Brain pericyte (primary cell): ENCODE results near the gene RTL1.

Experiments used
- DNase-seq: peaks from one replicate; pipeline ENCODE4 v3.0.0-alpha.2; 2012; ENCODE audit warnings: low read depth, low spot score

The RTL1 gene

GRCh38 chr14:100898935-100899883 lies 4.3 kb downstream of the RTL1 start:
- no peak for DNase-seq

GRCh38 chr14:100898465-100898864 lies 5.1 kb downstream of the RTL1 start:
- DNase-seq: no peak

DNA sequence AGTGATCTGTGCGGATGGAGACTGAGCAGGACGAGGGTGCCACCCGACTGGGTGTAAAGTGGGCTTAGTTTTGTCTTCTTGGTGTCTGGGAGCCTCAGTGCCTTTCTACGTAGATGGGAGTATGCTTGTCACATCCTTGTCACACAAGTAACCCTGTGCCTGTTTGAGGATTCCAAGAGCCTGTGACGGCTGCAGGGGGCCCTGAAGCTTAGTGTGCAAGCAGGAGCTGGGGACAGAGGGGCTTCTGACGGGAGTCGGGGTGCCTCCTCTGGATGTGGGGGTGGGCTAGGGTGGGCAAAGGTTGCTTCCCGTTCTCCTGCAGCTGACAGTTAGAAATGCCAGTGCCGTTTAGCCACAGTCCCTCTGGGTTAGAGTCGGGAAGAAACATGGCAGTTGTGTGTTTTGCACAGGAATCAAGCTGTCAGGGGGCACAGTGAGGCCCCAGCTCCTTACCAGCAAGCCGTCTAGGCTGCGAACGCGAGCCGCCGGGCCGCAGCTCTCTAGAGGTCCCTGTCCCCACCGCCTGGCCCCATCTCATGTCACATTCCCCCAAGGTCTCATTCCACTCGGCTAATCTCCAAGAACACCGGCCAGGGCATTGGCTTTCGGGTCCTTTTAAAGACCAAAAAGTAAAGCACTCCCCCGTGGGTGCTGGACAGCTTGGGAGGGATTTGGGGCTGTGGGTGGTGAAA lies 7.0 kb downstream of the RTL1 start:
- DNase-seq: no peak

GRCh38 chr14:100895411-100895810 lies 8.1 kb downstream of the RTL1 start:
- no peak for DNase-seq

- no peak for DNase-seq
Observed at GRCh38 chr14:100894416-100894815, 9.1 kb downstream of the RTL1 start.

DNA sequence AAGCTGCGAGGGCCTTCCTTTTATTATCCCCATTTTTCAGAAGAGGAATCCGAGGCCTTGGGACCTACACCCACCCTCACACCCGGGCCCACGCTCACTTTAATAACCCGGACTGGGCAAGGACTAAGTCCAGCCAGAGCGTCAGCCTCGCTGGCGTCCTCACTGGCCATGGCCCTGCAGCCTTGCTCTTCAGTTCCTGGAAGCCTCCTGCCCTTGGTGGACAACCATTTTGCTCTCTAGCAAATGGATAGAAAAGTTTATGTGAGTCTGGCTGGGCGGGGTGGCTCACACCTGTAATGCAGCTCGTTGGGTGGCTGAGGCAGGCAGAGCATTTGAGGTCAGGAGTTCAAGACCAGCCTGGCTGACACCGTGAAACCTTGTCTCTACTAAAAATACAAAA lies 9.8 kb downstream of the RTL1 start:
- DNase-seq: no peak

GRCh38 chr14:100893228-100893601 lies 10.3 kb downstream of the RTL1 start:
- no peak for DNase-seq

- no peak for DNase-seq
Observed at GRCh38 chr14:100892496-100893227, 10.9 kb downstream of the RTL1 start.

DNA sequence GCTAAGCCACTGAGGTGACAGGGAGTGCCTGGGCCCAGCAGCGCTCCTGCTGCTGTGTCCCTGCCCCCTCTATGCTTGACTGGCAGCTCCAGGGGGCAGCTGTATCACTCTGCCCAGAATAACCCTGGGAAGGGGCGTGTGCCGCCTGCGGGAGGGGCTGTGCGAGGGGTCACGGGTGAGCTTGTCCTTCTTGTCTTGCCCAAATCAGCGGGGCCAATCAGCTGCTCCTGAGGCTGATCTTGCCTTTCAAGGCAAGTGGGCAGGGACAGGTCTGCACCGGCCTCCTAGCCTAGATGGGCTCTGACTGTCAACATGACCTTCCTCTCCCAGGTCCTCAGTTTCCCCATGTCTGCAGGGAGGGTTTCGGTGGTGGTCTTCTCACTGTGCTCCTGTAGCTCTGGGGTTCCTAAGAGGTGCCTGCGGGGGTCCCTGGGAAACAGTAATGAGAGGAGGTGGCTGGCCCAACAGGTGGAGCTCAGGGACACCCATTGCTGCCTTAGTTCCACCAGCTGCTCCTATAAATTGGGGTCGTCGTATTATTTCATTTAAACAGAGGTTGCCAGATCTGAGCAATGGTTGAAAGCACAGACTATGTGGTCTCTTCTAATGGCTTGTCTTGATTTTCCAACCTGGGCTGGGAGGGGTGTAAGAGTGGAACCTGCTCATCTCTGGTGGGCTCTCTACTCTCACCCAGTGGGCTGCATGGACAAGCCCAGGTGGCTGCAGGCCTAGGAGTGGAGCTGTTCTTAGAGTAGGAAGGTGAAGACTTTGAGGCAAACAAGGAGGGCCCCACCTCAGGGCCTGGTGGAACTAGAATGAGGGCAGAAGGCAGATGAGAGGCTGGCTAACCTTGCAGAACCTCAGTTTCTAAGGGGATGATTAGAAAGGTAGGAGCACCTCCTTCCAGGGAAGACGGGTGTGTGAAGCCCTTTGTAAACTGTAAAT lies 11.7 kb downstream of the RTL1 start:
- DNase-seq: no peak

DNA sequence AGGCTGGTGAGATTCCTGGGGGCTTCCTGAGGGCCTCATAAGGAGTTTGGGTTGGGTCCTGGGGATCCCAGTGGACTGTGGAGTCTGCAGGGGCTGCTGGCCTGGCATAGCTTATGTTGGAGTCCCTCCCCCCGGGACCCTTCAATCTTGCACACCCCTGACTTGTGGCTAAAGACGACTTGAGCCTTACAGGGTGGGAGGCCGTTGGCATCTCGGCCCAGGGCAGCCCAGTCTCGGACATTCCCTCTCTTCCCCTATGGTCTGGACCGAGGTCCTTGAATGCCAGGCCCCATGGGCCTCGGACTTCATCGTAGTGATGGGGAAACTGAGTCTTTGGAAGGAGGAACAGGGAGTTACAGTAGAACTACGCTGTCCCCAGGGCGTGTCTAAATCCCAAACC lies 12.5 kb downstream of the RTL1 start:
- no peak for DNase-seq

DNA sequence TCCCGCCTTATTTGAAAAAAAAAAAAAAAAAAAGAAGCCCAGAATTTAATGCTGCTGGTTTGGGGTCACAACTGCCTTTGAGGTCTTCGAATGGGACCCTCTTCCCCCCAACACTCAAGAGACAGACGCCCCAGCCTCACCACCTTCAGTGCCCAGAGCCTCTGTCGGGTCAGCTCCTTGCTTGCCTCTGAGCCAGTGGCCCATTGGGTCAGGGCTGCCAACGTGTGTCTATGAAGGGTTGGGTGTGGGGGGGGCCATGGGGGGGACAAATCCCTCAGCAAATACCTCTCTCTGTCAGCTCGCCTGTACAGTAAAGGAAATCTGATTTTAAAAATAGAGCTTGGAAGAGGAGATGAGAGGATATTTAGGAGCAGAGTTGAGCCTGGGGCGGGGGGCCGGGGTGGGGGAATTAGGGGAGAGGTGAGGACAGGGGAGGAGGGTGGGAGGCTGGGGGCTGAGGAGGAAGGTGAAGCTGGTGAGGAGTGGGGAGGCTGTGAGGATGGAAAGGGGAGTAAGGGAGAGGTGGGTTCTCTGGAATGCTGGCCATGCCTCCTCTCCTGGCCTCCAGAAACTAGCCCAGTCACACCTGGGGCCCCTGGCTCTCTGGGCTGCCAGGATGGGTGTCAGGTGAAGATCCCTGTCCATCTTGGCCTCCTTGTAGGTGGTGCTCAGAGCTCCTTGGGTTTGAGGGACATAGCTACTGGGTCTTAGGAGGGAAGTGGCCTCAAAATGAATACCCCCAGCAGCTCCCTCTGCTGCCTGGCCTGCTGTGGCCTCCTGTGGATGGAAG lies 13.3 kb downstream of the RTL1 start:
- DNase-seq: no peak

DNA sequence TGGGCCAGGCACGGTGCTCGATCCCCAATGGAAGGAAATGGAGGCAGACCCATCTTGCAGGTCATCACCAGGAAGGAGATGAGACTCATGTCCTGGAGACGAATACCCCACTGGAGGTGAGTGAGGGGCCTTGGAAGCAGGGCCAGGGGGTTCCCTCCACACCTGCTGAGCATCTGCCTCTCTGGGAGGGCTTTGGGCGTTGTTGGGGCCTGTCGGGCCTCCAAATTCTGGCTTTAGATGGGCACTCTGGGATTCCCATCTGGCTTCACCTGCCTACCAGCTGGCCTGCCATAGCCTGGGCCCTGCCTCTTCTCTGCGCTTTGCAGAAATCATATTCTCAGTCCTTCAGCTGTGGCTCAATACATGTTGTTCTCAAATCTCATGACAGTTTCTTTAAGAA lies 13.9 kb downstream of the RTL1 start:
- DNase-seq: no peak

DNA sequence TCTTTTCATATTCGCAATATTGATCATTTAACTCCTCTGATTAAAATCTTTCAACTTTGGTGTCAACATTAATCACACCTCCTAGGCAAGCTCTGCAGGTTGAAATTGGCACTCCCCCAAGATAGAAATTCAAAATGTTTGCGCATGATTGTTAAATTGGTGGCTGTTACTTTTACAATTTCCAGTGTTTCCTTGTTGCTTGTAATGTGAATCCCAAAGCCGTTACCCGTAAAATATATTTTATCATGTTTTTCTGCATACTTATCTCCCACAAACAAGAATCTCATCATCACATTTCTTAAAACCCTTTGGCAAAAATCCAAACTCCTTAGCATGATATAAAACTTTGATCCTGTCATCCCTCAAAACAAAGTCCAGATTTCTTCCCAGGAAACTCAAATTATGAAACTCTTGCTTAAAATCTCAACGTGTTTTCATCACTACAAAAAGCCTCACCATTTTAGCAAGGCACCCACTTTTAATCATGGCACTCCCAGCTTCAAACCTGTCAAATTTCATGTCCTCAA lies 14.7 kb downstream of the RTL1 start:
- DNase-seq: no peak

- DNase-seq: no peak
Observed at GRCh38 chr14:100887728-100888335, 15.7 kb downstream of the RTL1 start.

DNA sequence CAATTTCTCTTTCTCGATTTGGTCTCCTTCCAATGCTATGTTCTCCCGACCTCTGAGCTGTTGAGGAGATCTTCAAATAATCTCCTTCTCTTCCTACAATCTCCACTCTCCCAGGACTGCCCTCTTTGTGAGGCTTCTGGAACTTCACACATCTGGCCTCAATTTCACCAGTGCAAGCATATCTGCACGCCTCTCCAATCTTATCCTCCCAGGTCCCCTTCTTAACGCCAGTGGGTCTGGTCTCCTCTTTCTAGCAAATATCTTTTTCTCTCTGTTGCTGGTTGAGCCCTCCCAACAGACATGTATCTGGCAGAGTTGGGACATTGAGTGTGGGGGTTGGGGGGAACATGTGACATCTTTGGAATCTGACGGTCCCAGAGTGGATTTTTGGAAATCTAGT lies 17.9 kb downstream of the RTL1 start:
- no peak for DNase-seq

- DNase-seq: no peak
Observed at GRCh38 chr14:100885196-100885595, 18.3 kb downstream of the RTL1 start.

DNA sequence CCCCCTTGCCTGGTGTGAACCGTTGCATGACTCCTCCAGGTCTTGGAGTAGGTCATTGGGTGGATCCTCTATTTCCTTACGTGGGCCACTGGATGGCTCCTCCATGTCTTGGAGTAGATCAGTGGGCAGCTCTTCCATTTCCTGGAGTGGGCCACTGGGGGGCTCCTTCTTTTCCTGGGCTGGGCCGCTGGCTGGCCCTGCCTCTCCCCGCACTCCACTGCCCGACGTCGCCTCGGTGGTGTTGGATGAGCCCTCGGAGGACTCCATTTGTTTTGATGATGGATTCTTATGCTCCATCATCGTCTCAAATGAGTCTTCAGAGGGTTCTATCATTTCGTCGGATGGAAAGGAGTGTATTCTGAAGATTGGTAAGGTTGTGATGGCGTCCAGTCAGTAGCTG lies 19.1 kb downstream of the RTL1 start:
- DNase-seq: no peak

- DNase-seq: no peak
Observed at GRCh38 chr14:100883789-100884101, 19.8 kb downstream of the RTL1 start.

DNA sequence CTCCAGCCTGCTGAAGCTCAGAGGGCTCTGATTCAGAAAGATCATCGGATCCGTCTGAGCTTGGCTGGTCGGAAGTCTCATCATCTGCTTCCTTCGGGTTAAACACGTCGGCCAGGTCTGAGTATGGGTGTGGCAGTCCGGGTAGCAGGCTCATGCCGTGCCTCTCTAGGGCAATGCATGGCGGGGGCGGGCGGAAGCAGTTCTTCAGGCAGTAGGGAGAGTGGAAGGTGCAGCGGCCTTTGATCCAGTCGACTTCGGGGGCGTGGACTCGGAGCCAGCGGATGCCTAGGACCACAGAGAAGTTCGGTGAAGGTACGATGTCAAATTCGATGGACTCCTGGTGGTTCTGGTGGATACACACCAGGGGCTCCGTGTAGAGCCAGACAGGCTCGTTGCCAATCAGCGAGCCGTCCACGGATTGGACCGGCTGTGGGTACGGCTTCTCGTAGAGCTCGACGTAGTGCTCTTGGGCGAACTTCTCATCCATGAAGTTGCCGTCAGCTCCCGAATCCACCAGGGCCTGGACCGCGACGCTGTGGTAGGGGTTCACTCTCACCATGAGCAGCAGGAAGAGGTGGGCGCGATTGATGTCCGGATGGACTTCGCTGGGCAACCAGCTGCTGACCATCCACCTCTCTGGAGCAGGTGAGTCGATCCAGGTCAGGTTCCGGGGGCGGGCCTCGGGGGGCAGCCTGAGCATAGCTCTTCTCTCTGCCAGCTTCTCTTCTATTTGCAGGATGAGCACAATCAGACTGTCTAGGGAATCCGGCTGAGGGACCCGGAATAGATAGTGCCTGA lies 20.3 kb downstream of the RTL1 start:
- DNase-seq: no peak
